Right atrium auricular region (tissue), 2 donors: ENCODE measurements around the gene LRRC72. TPM values are rescaled to one million over a fixed set of nuclear protein-coding genes. Genes with fewer than 3 reads are reported as not detected.

Experiments
- DNase-seq: peaks from one replicate; pipeline ENCODE4 v3.0.0-alpha.2; 2019; ENCODE audit warnings: low spot score
- H3K27ac ChIP-seq, 2 donors: fragments of 200-600 bp; sonication (generic); 1 replicate in 1 of 2; 2 replicates in 1 of 2; pipeline ENCODE4 v1.5.1; 2016 to 2019
- H3K27me3 ChIP-seq, 2 donors: fragments of 200-600 bp; sonication (generic); one replicate each; pipeline versions ENCODE4 v1.5.1 to v1.6.0; 2017 to 2019
- H3K36me3 ChIP-seq: fragments of 200-600 bp; sonication (generic); one replicate; pipeline ENCODE4 v1.5.1; 2016
- H3K4me1 ChIP-seq, 2 donors: fragments of 200-600 bp; sonication (generic); one replicate each; pipeline versions ENCODE4 v1.5.1 to v1.6.0; 2017 to 2019
- H3K4me3 ChIP-seq, 2 donors: fragments of 200-600 bp; sonication (generic); 1 replicate in 1 of 2; 2 replicates in 1 of 2; pipeline ENCODE4 v1.5.1; 2017 to 2019; ENCODE audit warnings: mild to moderate bottlenecking in 1 of 2, moderate library complexity in 1 of 2
- H3K9me3 ChIP-seq, 2 donors: fragments of 200-600 bp; sonication (generic); one replicate each; pipeline ENCODE4 v1.5.1; 2019
- CTCF ChIP-seq, 2 donors: fragments of 200-600 bp; sonication (generic); IDR thresholded peaks; one replicate each; pipeline ENCODE4 v1.5.1; 2019; ENCODE audit warnings: antibody characterized with exemption in 2 of 2
- total RNA-seq, 2 donors: library from RNA; depleted of rRNA; stranded (reverse); fragments of >200 nt; gene quantifications; one replicate each; pipeline ENCODE4 v1.1.0, GENCODE V29; 2016

LRRC72 gene
- total RNA-seq, 2 donors from 2014 or later, result not detected

- TF ChIP-seq CTCF (IDR thresholded peaks at IDR 0.05), result no peak
- DNase-seq, result no peak
- Histone ChIP-seq H3K27ac (no peak overlapping the region), H3K9me3 (no peaks in the 10 kb centered on the region), H3K4me1 (no peaks in the 10 kb centered on the region), H3K36me3 (no peaks in the 10 kb centered on the region), H3K27me3 (no peaks in the 10 kb centered on the region), H3K4me3 (no peak overlapping the region)
Measured at GRCh38 chr7:16543456-16543855, 16.8 kb downstream of the LRRC72 start.

GRCh38 chr7:16546921-16547505 lies 20.4 kb downstream of the LRRC72 start:
- Histone ChIP-seq H3K9me3 (no peaks in the 10 kb centered on the region), H3K27ac (no peak overlapping the region), H3K36me3 (no peaks in the 10 kb centered on the region), H3K4me3 (no peak overlapping the region), H3K4me1 (no peaks in the 10 kb centered on the region), H3K27me3 (no peaks in the 10 kb centered on the region)
- no peak for TF ChIP-seq CTCF (IDR thresholded peaks at IDR 0.05)
- DNase-seq, result no peak

GRCh38 chr7:16548428-16548827 lies 21.8 kb downstream of the LRRC72 start:
- Histone ChIP-seq H3K4me1 (no peaks in the 10 kb centered on the region), H3K27ac (no peak overlapping the region), H3K36me3 (no peaks in the 10 kb centered on the region), H3K27me3 (no peaks in the 10 kb centered on the region), H3K9me3 (no peaks in the 10 kb centered on the region), H3K4me3 (no peak overlapping the region)
- TF ChIP-seq CTCF (IDR thresholded peaks at IDR 0.05), result no peak
- DNase-seq, result no peak

- H3K27ac ChIP-seq, result no peak overlapping the region
Measured at GRCh38 chr7:16550671-16551070, 24.0 kb downstream of the LRRC72 start.

GRCh38 chr7:16554518-16555236 lies 28.1 kb downstream of the LRRC72 start:
- H3K4me1 ChIP-seq, result peaks cover 4 to 6% of the 10 kb centered on the region in 2 donors
- peak overlapping the region; percentile 33 to 75 for H3K27ac ChIP-seq
- DNase-seq, result no peak

More at GRCh38 chr7:16550671-16551070, 24.0 kb downstream of the LRRC72 start:
- DNase-seq, result no peak
- H3K27me3 ChIP-seq, result no peaks in the 10 kb centered on the region
- H3K4me3 ChIP-seq, result no peak overlapping the region
- H3K4me1 ChIP-seq, result peaks cover 0 to 6% of the 10 kb centered on the region in 2 donors
- no peaks in the 10 kb centered on the region for H3K9me3 ChIP-seq
- H3K36me3 ChIP-seq, result no peaks in the 10 kb centered on the region
- no peak for TF ChIP-seq CTCF (IDR thresholded peaks at IDR 0.05)

More at GRCh38 chr7:16554518-16555236, 28.1 kb downstream of the LRRC72 start:
- no peak for TF ChIP-seq CTCF (IDR thresholded peaks at IDR 0.05)
- Histone ChIP-seq H3K36me3 (no peaks in the 10 kb centered on the region), H3K4me3 (no peak overlapping the region), H3K27me3 (no peaks in the 10 kb centered on the region), H3K9me3 (no peaks in the 10 kb centered on the region)
